ENCODE measurements around the gene LY6G6C. TPM values are rescaled to one million over a fixed set of nuclear protein-coding genes. Genes with fewer than 3 reads are reported as not detected.

The LY6G6C gene
- total and polyA plus RNA-seq, 2 of the 13 experiments (the other 11 are each of a cell fraction or from before 2014, with no cell fraction given), result 0.15 TPM; not detected in 1

GRCh38 chr6:31739639-31740396 lies 18.3 kb upstream of the LY6G6C start, which contains the start of gene MSH5 (continued):
- TF ChIP-seq HNRNPUL1 (IDR thresholded peaks at IDR 0.05; ENCODE audit: low read depth, low read length), result peak; percentile 8; the same call in 1 of the 2 replicates
- TF ChIP-seq ZNF879 (CRISPR knock-in tag; IDR thresholded peaks at IDR 0.05), result peak; percentile 97
- no peak for TF ChIP-seq RORA (CRISPR knock-in tag; IDR thresholded peaks at IDR 0.05)
- TF ChIP-seq ATF7 (IDR thresholded peaks at IDR 0.05), result no peak
- TF ChIP-seq ATF7 (CRISPR knock-in tag; IDR thresholded peaks at IDR 0.05), result peak; percentile 85; the same call in 1 of the 2 replicates
- TF ChIP-seq, protein P1, sequence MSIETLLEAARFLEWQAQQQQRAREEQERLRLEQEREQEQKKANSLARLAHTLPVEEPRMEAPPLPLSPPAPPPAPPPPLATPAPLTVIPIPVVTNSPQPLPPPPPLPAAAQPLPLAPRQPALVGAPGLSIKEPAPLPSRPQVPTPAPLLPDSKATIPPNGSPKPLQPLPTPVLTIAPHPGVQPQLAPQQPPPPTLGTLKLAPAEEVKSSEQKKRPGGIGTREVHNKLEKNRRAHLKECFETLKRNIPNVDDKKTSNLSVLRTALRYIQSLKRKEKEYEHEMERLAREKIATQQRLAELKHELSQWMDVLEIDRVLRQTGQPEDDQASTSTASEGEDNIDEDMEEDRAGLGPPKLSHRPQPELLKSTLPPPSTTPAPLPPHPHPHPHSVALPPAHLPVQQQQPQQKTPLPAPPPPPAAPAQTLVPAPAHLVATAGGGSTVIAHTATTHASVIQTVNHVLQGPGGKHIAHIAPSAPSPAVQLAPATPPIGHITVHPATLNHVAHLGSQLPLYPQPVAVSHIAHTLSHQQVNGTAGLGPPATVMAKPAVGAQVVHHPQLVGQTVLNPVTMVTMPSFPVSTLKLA (IDR thresholded peaks at IDR 0.05), result peak; percentile 77
- TF ChIP-seq CHD4 (IDR thresholded peaks at IDR 0.05; ENCODE audit: borderline replicate concordance, low read length), result no peak
- TF ChIP-seq PAF1 (CRISPR knock-in tag; IDR thresholded peaks at IDR 0.05), result no peak
- TF ChIP-seq CC2D1A (CRISPR knock-in tag; IDR thresholded peaks at IDR 0.05), result peak; percentile 98
- TF ChIP-seq, protein P2, sequence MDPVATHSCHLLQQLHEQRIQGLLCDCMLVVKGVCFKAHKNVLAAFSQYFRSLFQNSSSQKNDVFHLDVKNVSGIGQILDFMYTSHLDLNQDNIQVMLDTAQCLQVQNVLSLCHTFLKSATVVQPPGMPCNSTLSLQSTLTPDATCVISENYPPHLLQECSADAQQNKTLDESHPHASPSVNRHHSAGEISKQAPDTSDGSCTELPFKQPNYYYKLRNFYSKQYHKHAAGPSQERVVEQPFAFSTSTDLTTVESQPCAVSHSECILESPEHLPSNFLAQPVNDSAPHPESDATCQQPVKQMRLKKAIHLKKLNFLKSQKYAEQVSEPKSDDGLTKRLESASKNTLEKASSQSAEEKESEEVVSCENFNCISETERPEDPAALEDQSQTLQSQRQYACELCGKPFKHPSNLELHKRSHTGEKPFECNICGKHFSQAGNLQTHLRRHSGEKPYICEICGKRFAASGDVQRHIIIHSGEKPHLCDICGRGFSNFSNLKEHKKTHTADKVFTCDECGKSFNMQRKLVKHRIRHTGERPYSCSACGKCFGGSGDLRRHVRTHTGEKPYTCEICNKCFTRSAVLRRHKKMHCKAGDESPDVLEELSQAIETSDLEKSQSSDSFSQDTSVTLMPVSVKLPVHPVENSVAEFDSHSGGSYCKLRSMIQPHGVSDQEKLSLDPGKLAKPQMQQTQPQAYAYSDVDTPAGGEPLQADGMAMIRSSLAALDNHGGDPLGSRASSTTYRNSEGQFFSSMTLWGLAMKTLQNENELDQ (CRISPR knock-in tag; IDR thresholded peaks at IDR 0.05; ENCODE audit: borderline replicate concordance), result peak; percentile 88; the same call in 1 of the 2 replicates
- TF ChIP-seq ZNF451 (CRISPR knock-in tag; IDR thresholded peaks at IDR 0.05), result peak; percentile 99
- TF ChIP-seq SP5 (CRISPR knock-in tag; IDR thresholded peaks at IDR 0.05; ENCODE audit: borderline replicate concordance, low read depth), result peak; percentile 82
- TF ChIP-seq CENPBD1 (CRISPR knock-in tag; IDR thresholded peaks at IDR 0.05; ENCODE audit: borderline replicate concordance, low read depth), result peak; percentile 96
- peak; percentile 89; the same call in 1 of the 2 replicates for TF ChIP-seq AHR (CRISPR knock-in tag; IDR thresholded peaks at IDR 0.05)
- no peak; the same call in 1 of the 2 replicates for TF ChIP-seq ATRX (CRISPR knock-in tag; IDR thresholded peaks at IDR 0.05; ENCODE audit: borderline replicate concordance)
- peak; percentile 91 for TF ChIP-seq ZNF20 (CRISPR knock-in tag; IDR thresholded peaks at IDR 0.05)
- peak; percentile 67 for TF ChIP-seq POGZ (CRISPR knock-in tag; IDR thresholded peaks at IDR 0.05)
- TF ChIP-seq BORCS8-MEF2B (CRISPR knock-in tag; IDR thresholded peaks at IDR 0.05), result peak; percentile 99
- peak; percentile 97 for TF ChIP-seq ZNF724P (CRISPR knock-in tag; IDR thresholded peaks at IDR 0.05; ENCODE audit: borderline replicate concordance)
- no peak for TF ChIP-seq HMGA1 (CRISPR knock-in tag; conservative IDR thresholded peaks at IDR 0.05)
- TF ChIP-seq MLLT10 (CRISPR knock-in tag; IDR thresholded peaks at IDR 0.05), result no peak
- TF ChIP-seq ZNF674 (CRISPR knock-in tag; IDR thresholded peaks at IDR 0.05; ENCODE audit: low read depth), result no peak
- peak; percentile 24; the same call in 1 of the 2 replicates for TF ChIP-seq THYN1 (CRISPR knock-in tag; IDR thresholded peaks at IDR 0.05; ENCODE audit: borderline replicate concordance, low read depth)
- peak; percentile 45; the same call in 1 of the 2 replicates for TF ChIP-seq ZNF768 (CRISPR knock-in tag; IDR thresholded peaks at IDR 0.05)
- peak; percentile 48 for TF ChIP-seq XRCC5 (optimal IDR thresholded peaks at IDR 0.05; ENCODE audit: low read length)
- peak; percentile 99 for TF ChIP-seq ZNF274 (CRISPR knock-in tag; IDR thresholded peaks at IDR 0.05)

Measured in HepG2 (cell line).